22Rv1 (cell line): Measurements from ENCODE around the gene COL13A1.

ENCODE experiments used
- H3K27ac ChIP-seq: fragments of 450-650 bp; 2 replicates; pipeline ENCODE4 v1.5.1; 2017
- ZFX ChIP-seq: fragments of 450-650 bp; IDR thresholded peaks from 2 replicates; pipeline ENCODE4 v1.6.1; 2017; ENCODE audit warnings: antibody characterized with exemption, borderline replicate concordance
- TF ChIP-seq, protein P1 (sequence below): fragments of 450-650 bp; IDR thresholded peaks from 2 replicates; pipeline ENCODE4 v1.5.1; 2017; ENCODE audit warnings: mild to moderate bottlenecking

Gene COL13A1

DNA sequence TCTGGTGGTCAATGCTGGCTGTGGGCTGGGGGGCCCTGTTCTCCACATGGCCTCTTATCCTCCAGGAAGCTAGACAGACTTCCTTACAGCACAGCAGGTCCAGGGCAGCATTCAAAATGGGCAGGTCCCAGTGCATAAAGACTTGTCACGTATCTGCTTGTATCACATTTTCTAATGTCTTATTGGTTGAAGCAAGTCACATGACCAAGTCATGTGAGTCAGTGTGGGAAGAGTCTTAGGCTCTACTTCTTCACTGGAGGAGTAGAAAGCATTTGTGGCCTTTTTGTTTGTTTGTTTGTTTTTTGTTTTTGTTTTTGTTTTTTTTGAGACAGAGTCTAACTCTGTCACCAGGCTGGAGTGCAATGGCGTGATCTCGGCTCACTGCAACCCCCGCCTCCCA, 104.7 kb downstream of the COL13A1 start:
- TF ChIP-seq ZFX, result no peak
- TF ChIP-seq, protein P1, sequence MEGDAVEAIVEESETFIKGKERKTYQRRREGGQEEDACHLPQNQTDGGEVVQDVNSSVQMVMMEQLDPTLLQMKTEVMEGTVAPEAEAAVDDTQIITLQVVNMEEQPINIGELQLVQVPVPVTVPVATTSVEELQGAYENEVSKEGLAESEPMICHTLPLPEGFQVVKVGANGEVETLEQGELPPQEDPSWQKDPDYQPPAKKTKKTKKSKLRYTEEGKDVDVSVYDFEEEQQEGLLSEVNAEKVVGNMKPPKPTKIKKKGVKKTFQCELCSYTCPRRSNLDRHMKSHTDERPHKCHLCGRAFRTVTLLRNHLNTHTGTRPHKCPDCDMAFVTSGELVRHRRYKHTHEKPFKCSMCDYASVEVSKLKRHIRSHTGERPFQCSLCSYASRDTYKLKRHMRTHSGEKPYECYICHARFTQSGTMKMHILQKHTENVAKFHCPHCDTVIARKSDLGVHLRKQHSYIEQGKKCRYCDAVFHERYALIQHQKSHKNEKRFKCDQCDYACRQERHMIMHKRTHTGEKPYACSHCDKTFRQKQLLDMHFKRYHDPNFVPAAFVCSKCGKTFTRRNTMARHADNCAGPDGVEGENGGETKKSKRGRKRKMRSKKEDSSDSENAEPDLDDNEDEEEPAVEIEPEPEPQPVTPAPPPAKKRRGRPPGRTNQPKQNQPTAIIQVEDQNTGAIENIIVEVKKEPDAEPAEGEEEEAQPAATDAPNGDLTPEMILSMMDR, result no peak

DNA sequence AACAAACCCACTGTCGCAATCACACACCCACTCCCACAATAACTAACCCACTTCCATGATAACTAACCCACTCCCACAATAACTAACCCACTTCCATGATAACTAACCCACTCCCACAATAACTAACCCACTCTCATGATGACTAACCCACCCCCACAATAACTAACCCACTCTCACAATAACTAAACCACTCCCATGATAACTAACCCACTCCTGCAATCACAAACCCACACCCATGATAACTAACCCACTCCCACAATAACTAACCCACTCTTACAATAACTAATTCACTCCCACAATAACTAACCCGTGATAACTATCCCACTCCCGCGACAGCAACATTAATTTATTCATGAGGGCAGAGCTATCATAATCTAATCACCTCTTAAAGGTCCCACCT, 105.8 kb downstream of the COL13A1 start:
- TF ChIP-seq ZFX, result no peak
- TF ChIP-seq, protein P1, result no peak
- H3K27ac ChIP-seq, result no peak overlapping the region

More for the DNA sequence above, 104.7 kb downstream of the COL13A1 start:
- no peak overlapping the region for H3K27ac ChIP-seq

DNA sequence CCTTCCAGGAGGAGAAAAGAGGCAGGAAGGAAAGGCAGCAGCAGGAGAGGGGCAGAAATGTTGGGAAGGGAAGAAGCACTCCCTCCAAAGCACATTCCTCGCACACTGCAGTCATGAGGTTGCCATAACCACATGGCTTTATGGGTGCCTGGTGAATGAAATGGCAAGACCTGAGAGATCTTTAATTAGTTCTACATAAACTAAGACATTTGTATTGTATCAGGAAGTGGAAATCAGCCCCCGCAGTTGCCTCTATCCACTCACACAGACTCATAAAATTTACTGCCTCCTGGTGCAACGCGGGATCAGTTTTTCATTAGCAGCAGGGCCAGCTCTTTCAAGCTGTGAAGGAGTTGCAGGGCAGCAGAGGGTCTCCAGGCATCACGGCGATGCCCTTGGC, 106.4 kb downstream of the COL13A1 start:
- no peak overlapping the region for H3K27ac ChIP-seq
- no peak for TF ChIP-seq ZFX
- TF ChIP-seq, protein P1, result no peak

DNA sequence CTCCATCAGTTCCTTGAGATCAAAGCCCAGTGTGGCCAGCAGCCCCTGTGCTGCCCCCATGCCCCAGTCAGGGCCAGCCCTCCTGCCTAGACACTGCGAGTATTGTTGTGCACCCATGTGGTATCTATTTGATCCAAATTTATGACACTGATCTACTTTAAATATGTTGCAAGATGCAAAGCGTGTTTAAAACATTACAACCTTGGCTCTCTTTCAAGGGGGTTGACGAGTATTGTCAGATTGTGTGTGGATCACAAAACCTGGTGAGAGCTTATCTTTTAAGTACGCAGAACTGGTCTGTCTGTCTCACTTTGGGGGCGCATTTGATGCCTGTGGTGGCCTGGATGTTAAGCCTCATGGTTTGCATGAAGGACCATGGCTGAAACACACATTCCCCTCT, 108.9 kb downstream of the COL13A1 start:
- no peak for TF ChIP-seq ZFX
- TF ChIP-seq, protein P1, result no peak
- H3K27ac ChIP-seq, result no peak overlapping the region

DNA sequence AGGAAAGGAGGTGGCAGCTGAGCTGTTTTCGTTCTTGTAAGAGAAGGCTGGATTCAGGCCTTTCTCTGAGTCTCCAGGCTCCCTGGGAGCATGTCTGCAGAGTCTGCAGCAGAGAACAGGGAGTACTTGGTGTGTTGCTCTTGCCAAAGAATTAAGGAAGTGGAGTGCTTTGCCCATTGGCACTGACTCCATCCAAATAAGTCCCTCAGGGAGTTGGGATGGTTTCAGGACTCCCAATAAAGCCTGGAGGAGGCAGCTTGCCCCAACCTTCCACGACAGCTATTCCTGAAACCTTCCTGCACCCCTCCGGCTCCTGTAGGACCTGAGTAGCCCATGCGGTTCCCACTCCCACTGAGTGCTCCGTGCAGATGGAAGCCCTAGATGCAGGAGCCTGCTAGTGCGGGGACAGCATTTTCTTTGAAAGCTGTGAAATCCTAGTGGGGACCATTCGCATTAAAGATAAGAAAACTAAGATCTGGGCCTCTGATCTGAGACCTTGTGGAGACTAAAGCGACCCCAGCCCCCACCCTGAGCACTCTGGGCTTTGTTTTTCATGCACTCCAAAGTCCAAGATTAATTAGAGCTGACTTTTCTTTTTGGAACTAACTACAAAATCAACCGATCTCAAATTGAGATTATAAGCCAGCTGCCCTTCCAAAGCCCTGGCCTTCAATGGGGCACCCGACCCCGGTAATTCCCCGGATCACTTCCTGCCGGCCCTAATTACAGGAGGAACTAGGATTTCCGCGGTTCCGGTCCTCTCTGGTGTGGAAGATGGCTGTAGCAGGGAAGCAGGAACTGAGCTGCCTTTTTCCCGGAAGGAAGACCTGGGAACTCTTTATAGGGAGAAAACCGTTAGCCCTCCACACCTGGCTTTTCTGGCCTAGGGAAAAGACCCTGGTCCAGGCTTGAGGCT, 110.2 kb downstream of the COL13A1 start:
- TF ChIP-seq, protein P1, result no peak
- TF ChIP-seq ZFX, result no peak
- H3K27ac ChIP-seq, result no peak overlapping the region

DNA sequence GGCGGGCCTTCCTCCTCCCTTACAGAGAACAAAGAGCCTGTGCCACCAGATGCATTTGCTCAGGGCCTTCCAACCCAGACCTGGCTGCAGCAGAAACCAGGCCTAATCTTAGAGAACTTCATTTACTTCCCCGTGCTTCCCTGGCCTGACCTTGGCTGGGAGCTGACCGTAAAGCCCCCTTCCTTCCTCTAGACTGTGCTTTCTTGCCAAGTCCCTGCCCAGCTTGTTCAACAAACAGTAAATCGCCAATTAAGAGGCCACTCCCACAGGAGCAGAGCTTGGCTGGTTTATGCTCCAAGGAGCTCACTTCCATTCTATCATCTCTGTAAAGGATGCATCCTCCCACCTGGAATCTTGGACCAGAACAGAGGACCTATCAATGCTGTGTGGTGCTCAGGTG, 110.9 kb downstream of the COL13A1 start:
- no peak overlapping the region for H3K27ac ChIP-seq
- no peak for TF ChIP-seq ZFX

DNA sequence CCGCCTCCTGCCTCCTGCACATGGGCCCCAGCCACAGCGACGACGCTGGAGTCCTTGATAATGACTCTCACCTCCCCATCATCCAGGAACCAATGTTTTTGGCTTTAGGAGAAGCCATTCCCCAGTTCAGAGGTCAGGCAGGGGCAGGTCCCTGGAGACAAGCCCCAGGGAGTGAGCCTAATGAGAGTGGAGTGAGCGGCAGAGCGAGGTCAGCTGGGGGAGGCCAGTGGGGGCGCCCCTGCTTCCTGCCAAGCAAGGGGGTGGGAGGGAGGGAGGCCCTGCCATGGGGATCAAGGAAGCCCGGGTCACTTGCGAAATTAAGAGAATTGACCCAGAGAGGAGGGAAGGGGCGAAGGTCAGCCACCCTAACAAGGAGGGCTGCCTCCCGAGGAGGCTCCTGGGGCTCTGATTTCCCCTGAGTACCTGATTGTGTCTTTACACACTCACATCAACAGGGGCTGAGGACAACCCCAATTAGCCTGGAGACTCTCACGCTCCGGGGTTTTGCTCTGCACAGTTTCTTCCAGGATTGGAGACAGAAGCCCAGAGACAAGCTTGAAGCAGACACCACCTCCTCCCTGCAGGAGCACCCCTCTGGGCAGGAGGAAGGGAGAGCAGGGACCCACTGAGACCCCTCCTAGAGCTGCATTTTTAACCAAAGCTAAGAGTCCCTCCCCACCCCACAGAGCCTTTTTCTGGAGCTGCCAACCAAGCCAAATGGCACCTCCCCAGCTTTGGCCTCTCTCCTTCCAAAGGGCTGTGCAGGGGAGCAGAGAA, 112.1 kb downstream of the COL13A1 start:
- TF ChIP-seq ZFX, result no peak
- TF ChIP-seq, protein P1, result no peak
- no peak overlapping the region for H3K27ac ChIP-seq
